ENCODE data around the gene RBPMS2.

DNA sequence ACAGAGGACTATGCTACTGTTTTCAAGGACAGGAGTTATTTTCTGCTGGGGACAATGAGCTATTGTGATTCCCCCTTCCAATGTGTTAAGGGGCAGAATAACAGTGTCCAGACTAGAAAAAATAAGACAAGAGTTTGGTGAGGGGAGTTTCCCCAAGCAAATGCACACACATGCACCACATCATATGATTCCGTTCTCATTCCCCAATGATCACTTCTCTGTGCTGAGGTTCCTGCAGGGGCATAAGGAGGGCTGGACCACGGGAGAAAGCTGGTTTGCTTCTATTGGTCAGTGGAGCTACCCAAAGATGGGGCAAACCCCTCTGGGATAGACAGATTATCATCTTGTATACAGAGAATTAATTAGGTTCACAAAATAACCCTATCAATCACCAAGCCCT is 80.6 kb downstream of the RBPMS2 start:
- TF ChIP-seq, protein P1, sequence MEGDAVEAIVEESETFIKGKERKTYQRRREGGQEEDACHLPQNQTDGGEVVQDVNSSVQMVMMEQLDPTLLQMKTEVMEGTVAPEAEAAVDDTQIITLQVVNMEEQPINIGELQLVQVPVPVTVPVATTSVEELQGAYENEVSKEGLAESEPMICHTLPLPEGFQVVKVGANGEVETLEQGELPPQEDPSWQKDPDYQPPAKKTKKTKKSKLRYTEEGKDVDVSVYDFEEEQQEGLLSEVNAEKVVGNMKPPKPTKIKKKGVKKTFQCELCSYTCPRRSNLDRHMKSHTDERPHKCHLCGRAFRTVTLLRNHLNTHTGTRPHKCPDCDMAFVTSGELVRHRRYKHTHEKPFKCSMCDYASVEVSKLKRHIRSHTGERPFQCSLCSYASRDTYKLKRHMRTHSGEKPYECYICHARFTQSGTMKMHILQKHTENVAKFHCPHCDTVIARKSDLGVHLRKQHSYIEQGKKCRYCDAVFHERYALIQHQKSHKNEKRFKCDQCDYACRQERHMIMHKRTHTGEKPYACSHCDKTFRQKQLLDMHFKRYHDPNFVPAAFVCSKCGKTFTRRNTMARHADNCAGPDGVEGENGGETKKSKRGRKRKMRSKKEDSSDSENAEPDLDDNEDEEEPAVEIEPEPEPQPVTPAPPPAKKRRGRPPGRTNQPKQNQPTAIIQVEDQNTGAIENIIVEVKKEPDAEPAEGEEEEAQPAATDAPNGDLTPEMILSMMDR (IDR thresholded peaks at IDR 0.05), result no peak
- TF ChIP-seq POLR2A (IDR thresholded peaks at IDR 0.05), result no peak

Measured in lower leg skin (tissue), 3 donors.